ENCODE data around the gene KCNB1. TPM values are rescaled to one million over a fixed set of nuclear protein-coding genes. Genes with fewer than 3 reads are reported as not detected.
"Not testable (repeated sequence)": the region's sequence is repeated elsewhere in the genome, so short reads cannot be mapped to it uniquely, and the experiment has no call there.

KCNB1 gene
- polyA plus RNA-seq, 1 donor from 2014 or later, result 3.6 TPM

DNA sequence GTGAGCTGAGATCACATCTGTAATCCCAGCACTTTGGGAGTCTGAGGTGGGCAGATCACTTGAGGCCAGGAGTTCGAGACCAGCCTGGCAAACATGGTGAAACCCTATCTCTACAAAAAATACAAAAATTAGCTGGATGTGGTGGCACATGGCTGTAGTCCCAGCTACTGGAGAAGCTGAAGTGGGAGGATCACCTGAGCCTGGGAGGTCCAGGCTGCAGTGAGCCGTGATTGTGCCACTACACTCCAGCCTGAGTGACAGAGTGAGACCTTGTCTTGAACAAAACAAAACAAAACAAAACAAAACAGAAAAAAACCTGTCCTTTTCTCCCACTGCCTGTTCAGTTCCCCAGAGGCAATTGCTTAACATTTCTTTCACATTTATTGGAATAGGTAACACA is 168.4 kb downstream of the KCNB1 start:
- not testable (repeated sequence) for H3K9me3 ChIP-seq (ENCODE audit: low read length); H3K27ac ChIP-seq (ENCODE audit: low read length); H3K79me2 ChIP-seq (replicated peaks; ENCODE audit: insufficient read depth, low read length); H3K4me2 ChIP-seq (ENCODE audit: low read length); H3K4me3 ChIP-seq (ENCODE audit: low read length); H4K20me1 ChIP-seq (ENCODE audit: insufficient read depth); H3K36me3 ChIP-seq (ENCODE audit: insufficient read depth, low read length); H3K9me2 ChIP-seq (ENCODE audit: insufficient read depth, low read length); H2AFZ ChIP-seq (ENCODE audit: low read depth, low read length); H3F3A ChIP-seq (ENCODE audit: insufficient read depth, low read length, poor library complexity, severe bottlenecking); H3K9ac ChIP-seq (ENCODE audit: low read length)
- peaks cover 34% of the 10 kb centered on the region for H3K27me3 ChIP-seq (ENCODE audit: insufficient read depth, low read depth, low read length)

Other genes with a start within 250 kb of the KCNB1 start
- gene ZNFX1, start 204.6 kb downstream of the KCNB1 start, polyA plus RNA-seq, result 4.7 and 5.4 TPM in 2 replicates
- gene PTGIS, start 85.5 kb upstream of the KCNB1 start, polyA plus RNA-seq, result 3.0 and 3.2 TPM in 2 replicates
- gene B4GALT5, start 231.2 kb upstream of the KCNB1 start, polyA plus RNA-seq, result 34.7 and 36.8 TPM in 2 replicates